ENCODE data around the gene GPR157.
A peak's percentile ranks its signal among the peaks of the same experiment; 100 is the strongest.
"Not testable (repeated sequence)": the region's sequence is repeated elsewhere in the genome, so short reads cannot be mapped to it uniquely, and the experiment has no call there.

Gene GPR157

DNA sequence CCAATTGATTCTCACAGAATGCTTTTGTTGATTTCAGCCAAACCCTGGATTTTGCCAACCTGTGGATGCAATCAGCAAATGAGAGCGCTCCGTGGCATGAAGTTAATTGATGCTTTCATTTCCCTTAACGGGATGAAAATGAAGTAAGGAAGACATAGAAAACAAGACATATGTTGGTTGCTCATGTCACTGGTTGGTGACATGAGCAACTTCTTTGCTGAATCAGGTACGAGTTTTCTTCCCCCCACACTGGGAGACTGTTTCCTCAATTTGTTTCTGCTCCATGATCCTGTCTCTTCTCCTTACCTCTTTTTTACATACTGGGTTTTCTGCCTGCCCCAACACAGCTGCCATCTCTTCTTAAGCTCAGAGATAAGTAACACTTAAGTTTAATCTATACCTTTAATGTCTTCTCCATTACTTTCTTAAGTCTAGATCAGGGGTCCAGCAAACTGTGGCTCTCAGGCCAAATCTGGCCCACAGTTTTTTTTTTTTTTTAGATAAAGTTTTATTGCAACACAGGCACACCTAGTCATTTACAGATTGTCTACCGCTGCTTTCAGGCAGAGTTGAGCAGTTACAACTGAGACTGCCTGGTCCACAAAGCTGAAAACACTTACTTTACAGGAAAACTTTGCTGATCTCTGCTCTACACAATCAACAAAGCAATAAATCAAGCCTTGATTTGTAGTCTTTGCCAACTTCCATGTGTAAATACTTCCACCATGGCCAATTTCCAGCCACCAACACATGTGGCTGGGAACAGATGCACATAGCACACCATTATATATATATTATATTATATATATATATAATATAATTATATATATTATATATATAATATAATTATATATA is 13.3 kb downstream of the GPR157 start:
- no peak for FAIRE-seq

DNA sequence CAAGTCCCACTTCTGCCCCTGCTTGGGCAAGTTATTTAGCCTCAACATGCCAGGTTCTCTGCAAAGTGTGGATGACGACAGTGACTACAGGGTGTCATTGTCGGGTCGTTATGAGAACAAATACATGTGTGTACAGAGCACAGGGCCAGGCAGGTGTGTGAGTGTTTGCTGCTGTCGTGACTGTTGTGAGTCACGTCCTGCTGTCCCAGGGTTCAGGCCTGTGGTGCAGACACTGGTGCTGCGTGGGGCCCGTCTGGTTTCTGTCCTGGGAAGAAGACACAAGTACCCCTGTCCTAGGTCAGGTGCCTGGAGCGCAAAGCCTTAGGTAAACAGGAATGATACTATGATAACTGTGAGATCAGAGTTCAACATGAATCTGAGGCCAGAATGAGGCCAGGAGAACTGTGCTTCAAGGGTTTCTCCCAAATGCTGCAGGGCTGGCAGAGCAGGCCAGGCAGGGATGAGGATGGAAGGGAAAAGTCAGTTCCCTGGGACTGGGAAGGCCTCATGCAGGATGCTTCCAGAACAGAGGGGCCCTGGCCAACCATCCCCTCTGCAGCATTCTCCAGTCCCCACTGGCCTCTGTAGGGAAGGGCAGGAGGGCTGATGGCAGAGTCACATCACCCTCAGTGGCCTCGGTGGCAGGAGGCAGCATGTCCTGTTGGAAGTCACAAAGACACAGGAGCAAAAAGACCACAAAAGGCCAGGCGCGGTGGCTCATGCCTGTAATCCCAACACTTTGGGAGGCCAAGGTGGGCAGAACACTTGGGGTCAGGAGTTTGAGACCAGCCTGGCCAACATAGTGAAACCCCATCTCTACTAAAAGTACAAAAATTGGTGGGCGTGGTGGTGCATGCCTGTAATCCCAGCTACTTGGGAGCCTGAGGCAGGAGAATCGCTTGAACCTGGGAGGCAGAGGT is 15.7 kb downstream of the GPR157 start:
- FAIRE-seq, result no peak

DNA sequence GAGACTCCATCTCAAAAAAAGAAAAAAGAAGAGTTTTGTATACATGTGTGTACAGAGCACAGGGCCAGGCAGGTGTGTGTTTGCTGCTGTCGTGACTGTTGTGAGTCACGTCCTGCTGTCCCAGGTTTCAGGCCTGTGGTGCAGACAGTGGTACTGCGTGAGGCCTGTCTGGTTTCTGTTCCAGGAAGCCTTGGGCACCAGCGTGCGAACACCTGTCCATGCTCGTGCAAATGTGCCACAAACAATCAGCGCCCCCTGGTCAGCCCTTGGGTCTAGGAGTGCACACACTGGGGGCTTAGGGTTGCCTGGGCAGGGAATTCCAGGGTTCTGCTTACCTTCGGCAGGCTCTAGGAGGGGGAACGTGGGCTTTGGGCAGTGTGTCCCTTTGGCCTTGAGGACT is 16.9 kb downstream of the GPR157 start:
- FAIRE-seq, result no peak

DNA sequence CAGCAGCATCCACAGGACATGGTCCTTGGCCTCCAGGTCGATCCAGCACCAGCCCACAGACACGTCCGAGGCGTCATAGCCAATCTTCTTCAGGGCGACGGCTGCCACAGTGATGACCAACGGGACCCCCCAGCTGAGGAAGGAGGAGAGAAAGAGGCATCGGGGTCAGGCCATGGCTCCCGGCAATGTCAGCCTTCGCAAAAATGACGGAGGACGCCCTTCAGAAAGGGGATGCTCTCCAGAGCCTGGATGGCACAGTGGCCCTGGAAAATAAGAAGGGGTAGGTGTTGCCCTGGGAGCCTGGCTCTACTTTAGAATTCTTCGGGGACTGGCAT is 17.6 kb downstream of the GPR157 start:
- FAIRE-seq, result no peak

DNA sequence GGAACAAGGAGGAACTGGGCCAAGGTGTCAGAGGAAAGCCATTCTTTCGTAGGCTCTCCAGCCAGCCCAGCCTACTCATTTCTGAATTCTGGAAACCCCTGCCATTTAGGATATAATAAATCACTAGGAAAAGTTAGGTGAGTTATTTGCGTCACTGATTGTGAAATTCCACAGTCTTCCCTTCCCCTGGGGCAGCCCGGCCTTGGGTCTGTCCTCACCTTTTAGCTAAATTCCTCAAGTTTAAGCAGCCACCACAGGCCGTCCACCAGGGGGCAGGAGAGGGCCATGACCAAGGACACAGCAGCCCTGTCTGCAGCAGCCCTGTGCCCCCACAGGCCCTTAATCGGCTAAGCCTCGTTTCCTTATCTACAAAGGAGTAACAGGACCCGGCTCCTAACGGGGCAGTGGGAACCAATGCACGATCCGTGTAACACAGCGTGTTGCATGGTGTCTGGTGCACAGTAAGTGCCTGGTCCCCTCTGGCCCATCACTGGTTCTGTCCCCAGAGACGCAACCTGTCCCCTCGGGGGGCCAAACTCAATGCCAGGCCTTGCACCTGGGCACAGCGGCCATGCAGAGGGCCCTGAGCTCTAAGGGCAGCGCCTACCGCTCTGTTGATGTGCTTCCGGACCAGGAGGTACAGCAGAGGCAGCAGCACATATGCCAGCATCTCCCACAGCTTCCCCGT is 18.1 kb downstream of the GPR157 start:
- no peak for FAIRE-seq

DNA sequence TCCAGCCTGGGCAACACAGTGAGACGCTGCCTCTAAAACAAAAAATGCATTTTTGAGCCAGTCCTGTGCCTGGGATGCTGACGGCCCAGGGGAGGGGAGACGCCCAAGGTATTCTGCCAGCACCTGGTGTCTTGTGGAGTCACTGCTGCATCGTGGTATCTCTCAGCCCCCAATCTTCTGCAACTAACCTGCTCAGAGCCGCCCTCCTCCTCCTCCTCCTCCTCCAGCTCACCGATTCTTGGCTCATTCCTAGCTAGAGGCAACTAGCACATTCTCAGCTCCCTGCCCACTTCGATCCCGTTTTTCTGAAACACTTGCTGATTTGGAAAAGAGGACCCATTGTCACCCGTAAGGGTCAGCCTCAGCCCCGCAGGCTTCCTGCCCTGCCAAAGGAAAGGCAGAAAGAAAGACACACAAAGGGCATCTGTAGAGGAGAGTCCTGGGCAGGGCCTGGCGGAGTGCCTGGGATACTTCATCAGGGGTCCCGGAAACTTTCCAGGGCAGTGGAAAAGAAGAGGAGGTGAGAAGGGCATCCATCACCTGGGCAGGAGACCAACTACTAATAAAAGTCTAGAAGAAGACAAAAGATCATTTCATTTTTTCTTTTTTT is 20.7 kb downstream of the GPR157 start:
- no peak for FAIRE-seq

DNA sequence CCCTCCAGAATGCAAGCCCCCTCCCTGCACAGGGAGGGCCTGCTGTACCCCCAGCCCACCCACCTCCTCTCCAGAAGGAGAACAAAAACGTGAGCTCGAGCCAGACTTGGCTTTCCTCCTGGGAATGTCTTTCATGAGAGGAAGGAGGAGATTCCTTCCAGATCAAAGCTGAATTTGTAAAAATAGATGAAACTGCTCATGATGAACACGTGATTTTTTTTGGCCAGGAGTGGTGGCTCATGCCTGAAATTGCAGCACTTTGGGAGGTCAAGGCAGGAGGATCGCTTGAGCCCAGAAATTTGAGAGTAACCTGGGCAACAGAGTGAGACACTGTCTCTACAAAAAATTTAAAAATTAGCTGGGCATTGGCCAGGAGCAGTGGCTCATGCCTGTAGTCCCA is 21.8 kb downstream of the GPR157 start:
- FAIRE-seq, result no peak

DNA sequence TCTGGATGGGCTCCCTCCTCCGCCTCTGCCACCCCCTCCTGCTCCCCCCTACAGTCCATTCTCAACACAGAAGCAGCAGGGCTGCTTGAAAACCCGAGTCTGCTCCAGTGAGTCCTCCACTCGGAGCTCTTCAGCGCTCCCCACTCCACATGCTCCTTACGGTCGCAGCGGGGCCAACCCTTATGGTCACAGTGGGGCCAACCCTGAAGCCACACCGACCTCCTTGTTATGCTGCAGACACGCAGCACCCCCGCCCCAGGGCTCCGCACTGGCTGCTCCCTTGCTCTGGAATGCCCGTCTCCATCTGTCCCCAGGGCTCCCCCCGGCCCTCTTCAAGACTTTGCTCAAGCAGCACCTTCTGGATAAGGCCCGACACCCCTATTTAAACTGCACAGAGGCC is 22.6 kb downstream of the GPR157 start:
- FAIRE-seq, result no peak

DNA sequence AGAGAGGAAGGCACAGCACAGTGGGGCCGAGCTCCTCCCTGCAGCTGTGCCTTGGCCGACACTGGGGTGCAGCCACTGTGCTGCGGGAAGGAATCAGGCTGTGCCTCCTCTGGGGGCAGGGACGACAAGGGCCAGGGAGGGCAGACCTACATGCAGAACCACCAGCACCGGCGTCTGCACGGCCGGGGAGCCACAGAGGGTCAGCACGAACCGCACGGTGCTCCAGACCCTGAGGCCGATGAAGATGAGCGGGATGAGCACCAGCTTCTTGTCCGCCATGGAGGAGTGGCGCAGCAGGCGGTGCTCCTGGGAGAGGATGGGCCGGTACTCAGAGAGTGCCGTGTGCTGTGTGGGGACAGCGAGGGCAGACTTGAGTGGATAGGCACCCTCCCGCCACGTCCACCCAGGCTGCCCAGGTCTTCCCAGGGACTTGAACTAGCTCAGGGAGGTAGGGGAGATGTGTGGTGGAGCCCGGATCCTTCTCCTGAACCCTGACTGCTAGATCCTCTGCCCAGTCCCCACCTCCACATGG is 23.5 kb downstream of the GPR157 start:
- FAIRE-seq, result no peak

DNA sequence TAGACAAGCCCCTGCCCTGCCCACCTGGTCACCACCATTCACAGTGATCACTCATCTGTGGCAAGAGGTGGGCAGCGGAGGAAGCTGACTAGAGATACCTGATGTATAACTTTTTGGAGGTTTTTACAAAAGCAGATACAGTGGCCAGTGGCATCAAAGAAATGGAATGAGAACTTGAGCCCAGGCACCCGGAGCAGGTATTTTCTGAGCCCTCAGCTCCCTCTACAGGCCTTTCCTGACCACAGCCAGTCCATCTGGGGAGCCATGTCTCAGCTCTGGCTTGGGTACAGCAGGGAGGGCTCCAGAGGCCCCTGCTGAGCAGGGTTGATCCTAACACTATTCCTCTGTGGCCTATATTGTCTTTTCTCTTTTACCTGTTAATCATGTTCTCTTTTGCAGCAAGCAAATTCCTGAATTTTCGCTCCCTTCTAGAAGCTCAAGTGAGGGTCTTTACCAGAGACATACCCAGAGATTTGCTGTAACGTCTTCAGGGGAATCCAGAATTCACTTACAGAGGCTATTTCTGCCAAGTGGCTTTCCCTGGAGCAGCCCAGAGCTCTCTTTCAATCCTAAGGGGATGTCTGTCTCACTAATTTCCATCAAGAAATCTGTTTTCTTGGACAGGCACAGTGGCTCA is 27.3 kb downstream of the GPR157 start:
- peak; percentile 41 for FAIRE-seq

DNA sequence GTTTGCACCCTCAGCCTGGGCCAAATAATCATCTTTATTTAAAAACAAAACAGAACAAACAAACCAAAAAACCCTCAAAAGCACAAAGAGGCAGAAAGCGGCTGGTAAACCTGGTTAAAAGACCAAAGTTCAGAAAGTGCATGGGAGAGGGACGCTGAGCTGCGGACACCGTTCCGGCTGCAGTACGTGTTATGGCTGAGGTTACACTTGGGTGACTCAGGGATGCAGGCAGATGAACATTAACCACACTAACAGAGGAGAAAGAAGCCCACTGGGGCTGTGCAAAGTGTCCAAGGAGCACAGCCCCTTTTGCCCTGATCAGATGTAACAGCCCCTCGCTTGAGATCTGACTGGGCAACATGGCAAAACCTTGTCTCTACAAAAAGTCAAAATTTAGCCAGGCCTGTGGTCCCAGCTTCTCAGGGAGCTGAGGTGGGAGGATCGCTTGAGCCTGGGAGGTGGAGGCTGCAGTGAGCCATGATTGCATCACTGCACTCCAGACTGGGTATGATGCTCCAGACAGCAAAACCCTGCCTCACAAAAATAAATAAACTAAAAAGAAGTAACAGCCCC is 28.3 kb downstream of the GPR157 start:
- no peak for FAIRE-seq

DNA sequence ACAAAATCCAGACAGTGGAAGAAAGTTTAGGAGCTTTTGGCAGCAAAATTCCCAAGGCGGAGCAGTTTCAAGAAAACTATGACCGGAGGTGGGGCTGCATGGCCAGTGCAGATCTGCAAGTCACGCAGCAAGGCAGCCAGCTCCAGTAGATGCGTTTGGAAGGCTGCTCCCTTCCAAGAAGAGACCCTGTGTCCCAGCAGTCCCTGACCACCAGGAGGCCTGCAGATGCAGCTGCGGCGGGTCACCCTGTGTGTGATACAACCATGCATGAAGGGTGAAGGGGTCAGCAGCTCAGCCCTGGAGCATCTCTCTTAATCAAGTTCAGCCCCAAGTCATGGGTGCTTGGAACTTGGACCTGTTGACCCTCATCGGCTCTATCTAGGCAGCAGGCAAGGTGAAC is 29.3 kb downstream of the GPR157 start:
- FAIRE-seq, result no peak

DNA sequence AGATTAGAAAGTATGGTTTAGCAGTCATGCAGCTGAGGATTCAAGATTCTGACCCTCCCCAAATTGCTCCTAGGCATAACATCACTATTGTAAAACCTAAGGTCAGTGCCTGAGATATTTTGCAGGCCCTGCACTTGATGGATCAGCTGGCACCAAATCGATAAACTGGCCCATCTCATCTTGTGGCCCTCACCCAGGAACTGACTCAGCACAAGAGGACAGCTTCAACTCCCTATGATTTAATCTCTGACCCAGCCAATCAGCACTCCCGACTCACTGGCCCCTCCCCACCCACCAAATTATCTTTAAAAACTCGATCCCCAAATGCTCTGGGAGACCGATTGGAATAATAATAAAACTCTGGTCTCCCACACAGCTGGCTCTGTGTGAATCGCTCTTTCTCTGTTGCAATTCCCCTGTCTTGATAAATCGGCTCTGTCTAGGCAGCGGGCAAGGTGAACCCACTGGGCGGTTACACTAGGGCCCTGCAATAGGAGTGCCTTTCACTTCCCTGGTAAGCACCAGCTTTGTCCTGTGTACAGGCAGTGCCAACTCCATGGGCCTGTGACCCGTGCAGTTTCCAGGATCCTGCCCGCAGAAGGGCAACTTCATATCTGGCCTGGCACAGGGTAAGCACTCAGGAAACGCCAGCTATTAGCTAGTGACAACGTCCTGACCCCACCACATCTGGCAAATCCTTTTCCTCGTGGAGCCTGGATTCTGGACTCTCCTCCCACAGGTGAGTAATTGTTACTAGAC is 30.8 kb downstream of the GPR157 start:
- no peak for FAIRE-seq

DNA sequence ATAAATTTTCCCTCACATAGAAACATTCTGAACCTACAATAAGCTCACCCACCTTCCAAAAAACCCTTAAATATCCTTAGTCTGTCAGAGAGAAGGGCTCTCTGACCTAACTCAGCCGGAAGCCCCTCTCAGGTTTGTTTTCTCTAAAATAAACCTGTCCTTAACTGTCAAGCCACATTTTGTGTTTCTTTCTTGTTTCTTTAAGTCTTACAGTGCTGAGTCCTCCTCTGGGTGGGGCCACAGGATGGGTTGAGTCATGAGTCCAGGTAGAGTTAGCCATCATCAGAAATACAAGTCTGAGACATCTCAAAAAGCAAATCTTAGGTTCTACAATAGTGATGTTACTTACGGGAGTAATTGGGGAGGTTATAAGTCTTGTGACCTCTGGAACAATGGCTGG is 33.1 kb downstream of the GPR157 start:
- FAIRE-seq, result no peak

DNA sequence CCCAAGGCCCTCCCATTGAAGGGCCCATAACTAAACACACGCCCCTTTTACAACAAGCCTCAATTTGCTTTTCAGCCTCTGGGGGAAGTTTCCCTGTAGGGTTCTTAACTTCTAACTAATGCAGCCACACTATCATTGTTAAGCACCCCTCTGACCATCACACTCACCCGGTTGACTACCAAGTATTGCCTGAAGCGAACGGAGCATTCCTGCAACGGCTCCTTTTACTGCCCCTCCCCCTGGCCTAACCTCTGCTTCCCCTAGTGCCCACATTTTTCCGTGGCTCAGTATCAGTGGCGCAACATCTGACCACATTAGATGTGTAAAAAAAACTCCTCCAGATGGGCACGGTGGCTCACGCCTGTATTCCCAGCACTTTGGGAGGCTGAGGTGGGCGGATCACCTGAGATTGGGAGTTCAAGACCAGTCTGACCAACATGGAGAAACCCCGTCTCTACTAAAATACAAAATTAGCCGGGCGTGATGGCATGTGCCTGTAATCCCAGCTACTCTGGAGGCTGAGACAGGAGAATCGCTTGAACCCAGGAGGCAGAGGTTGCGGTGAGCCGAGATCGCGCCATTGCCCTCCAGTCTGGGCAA is 34.8 kb downstream of the GPR157 start:
- not testable (repeated sequence) for FAIRE-seq

DNA sequence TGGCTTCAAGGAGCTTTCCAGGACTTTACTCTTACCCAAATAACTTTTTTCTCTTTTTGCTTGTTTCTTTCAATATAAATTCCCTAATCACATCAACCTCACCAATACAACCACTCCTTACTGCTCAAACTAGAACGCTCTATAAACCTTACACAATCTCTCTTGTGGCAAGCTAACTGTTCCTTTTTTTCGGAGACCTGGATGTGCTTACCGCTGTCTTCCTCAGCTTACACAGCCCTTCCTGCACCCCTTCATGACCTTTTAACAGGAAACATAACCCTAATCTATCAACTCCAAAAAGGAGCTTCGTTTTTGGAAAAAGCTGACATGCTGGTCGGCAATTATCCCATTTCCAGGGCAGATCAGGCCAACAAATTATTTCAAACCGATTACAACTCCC is 35.3 kb downstream of the GPR157 start:
- no peak for FAIRE-seq

DNA sequence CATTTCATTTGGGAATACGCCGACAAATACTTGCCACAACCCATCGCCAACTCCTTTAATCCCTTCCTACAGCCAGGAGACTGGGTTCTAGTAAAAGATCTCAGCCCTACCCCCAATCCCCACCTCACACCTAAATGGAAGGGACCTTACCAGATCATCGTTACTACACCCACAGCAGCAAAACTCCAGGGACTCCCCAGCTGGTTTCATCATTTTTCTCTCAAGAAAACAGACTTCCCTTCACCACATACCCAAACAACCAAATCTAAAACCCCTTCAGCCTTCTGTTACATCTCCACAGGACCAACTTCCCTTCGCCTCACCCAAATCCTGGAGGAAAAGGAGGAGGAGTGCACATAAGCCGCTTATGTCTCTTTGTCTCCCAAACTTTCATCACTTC is 35.8 kb downstream of the GPR157 start:
- FAIRE-seq, result no peak

DNA sequence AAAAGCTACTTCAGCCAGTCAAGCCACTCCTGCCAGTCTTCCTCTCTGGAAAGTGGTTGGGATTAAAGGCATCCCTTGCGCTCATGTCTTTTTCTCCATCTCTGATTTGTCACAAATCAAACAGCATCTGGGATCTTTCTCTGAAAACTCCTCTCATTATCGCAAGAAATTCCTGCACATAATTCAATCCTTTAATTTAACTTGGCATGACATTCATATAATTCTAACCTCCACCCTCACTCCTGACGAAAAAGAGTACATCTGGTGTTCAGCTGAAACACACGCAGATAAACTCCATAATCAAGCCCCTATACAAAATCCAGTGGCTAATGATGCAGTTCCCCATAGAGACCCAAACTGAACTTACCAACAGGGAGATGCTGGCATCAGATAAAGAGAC is 40.1 kb downstream of the GPR157 start:
- no peak for FAIRE-seq

DNA sequence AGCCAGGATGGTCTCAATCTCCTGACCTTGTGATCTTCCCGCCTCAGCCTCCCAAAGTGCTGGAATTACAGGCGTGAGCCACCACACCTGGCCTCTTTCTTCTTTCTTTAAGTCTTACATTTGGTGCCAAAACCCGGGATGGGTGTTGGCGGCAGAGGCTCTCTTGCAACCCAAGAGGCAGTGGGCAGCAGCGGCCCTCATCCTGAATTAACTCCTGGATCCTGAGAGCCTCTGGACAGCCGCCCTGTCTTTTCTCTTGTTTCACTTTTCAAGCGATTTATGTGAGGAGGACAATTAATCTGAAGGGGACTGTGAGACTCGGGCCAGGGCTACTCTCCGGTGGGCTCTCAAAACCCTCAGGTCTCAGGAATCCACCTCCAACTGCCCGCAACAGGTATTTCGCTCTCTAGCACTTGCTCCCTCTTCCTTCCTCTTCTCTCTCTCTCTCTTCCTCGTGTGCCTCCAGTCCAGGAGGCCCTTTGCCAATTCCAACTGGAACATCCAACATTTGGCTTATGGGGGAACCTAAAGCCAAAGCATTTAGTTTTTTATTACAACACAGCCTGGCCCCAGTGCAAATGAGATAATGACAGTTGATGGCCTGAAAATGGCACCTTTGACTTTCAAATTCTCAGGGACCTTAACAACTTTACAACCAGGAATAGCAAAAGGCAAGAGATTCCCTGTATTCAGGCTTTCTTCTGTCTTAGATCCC is 41.3 kb downstream of the GPR157 start:
- FAIRE-seq, result no peak

DNA sequence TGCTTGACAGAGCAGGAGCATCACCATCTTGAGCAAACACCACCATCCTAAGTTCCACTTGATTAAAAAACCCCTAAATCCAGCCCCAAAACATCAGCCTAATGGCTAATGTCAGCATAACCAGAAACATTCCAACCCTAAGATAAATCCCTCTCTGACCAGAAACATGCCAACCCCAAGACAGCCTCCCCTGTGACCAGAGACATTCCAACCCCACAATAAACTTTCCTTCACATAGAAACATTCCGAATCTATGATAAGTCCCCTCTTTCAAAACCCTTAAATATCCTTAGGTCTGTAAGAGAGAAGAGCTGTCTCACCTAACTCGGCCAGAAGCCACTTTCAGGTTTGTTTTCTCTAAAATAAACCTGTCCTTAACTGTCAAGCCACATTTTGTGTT is 42.1 kb downstream of the GPR157 start:
- no peak for FAIRE-seq

Measured in A204.1 (cell line).